BLaER1 (cell line): ENCODE measurements around the gene ATP6V1D.
"Not testable (repeated sequence)": the region's sequence is repeated elsewhere in the genome, so short reads cannot be mapped to it uniquely, and the experiment has no call there.

Source experiments
- H3K27ac ChIP-seq: shearing (Covaris generic); formaldehyde crosslinking; 2 replicates; pipeline ENCODE4 v1.8.1; 2022
- H3K27me3 ChIP-seq: shearing (Covaris generic); formaldehyde crosslinking; 2 replicates; pipeline ENCODE4 v1.8.1; 2022
- H3K36me3 ChIP-seq: shearing (Covaris generic); formaldehyde crosslinking; 2 replicates; pipeline ENCODE4 v1.8.1; 2022
- H3K4me1 ChIP-seq: shearing (Covaris generic); formaldehyde crosslinking; 2 replicates; pipeline ENCODE4 v1.8.1; 2022
- H3K4me2 ChIP-seq: shearing (Covaris generic); formaldehyde crosslinking; 2 replicates; pipeline ENCODE4 v1.8.1; 2022
- H3K4me3 ChIP-seq: shearing (Covaris generic); formaldehyde crosslinking; 2 replicates; pipeline ENCODE4 v1.8.1; 2022
- H3K9ac ChIP-seq: shearing (Covaris generic); formaldehyde crosslinking; 2 replicates; pipeline ENCODE4 v1.8.1; 2022
- H3K9me3 ChIP-seq: shearing (Covaris generic); formaldehyde crosslinking; 2 replicates; pipeline ENCODE4 v1.8.1; 2022
- H4K20me1 ChIP-seq: shearing (Covaris generic); formaldehyde crosslinking; 2 replicates; pipeline ENCODE4 v1.8.1; 2022
- Cebpa-rat ChIP-seq: shearing (Covaris generic); IDR thresholded peaks from 2 replicates; pipeline ENCODE4 v1.8.1; 2022

The ATP6V1D gene

DNA sequence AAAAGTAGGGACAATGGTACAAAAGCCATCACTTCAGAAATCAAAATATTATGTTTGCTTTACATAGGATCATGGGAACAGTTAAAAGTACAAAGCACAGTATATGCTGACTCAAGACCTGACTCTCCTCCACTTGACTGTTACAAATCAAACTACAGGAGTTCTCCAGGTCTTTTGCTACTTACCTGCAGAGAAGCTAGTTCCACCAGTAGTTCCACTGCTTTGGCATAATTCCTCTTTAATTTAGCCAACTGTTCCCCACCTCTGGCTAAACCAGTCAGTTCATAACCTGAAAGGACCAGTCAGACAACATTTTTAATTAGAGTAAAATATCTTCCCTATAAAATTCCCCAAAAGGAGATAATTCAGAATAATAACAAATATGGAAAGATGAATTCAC, 14.0 kb downstream of the ATP6V1D start:
- Histone ChIP-seq H4K20me1 (no peaks in the 10 kb centered on the region), H3K9me3 (peaks cover 3% of the 10 kb centered on the region; the same call in 1 of the 2 replicates), H3K9ac (no peak overlapping the region), H3K27me3 (no peaks in the 10 kb centered on the region), H3K4me1 (peaks cover 8% of the 10 kb centered on the region; the same call in 1 of the 2 replicates), H3K36me3 (peaks cover 90% of the 10 kb centered on the region), H3K4me3 (no peak overlapping the region), H3K27ac (no peak overlapping the region), H3K4me2 (no peak overlapping the region)
- no peak for TF ChIP-seq Cebpa-rat

DNA sequence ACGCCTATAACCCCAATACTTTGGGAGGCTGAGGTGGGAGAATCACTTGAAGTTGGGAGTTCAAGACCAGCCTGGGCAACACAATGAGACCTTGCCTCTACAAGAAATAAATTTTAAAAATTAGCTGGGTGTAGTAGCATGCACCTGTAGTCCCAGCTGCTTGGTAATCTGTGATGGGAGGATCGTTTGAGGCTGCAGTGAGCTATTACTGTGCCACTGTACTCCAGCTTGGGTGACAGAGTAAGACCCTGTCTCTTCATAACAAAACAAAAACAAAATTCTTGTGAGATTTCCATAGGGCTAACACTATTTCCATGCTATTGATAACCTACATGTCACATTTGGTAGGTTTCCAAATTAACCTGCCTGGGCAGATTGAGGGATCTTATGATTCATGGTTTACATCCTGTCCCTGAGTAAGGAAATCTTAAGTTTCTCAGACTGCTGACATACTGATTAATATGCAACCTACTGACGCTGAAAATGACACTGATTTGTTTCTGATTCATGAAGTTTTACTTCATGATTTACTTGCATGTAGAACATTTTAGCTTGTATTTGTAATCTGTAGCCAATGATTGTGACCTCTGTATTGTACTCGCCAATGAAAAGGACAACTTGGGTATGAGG, 15.9 kb downstream of the ATP6V1D start:
- Histone ChIP-seq H3K4me2 (no peak overlapping the region), H3K9me3 (peaks cover 3% of the 10 kb centered on the region; the same call in 1 of the 2 replicates), H3K9ac (no peak overlapping the region), H3K27me3 (no peaks in the 10 kb centered on the region), H3K36me3 (peaks cover 90% of the 10 kb centered on the region), H4K20me1 (no peaks in the 10 kb centered on the region), H3K4me3 (no peak overlapping the region), H3K4me1 (peaks cover 8% of the 10 kb centered on the region; the same call in 1 of the 2 replicates), H3K27ac (no peak overlapping the region)
- no peak for TF ChIP-seq Cebpa-rat

DNA sequence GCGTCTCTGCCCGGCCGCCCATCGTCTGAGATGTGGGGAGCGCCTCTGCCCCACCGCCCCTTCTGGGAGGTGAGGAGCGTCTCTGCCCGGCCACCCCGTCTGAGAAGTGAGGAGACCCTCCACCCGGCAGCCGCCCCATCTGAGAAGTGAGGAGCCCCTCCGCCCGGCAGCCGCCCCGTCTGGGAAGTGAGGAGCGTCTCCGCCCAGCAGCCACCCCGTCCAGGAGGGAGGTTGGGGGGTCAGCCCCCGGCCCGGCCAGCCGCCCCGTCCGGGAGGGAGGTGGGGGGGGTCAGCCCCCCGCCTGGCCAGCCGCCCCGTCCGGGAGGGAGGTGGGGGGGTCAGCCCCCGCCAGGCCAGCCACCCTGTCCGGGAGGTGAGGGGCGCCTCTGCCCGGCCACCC, 18.4 kb downstream of the ATP6V1D start:
- H3K4me3 ChIP-seq, H3K9ac ChIP-seq, H4K20me1 ChIP-seq, H3K4me2 ChIP-seq, H3K27me3 ChIP-seq, H3K4me1 ChIP-seq, H3K27ac ChIP-seq, H3K9me3 ChIP-seq: not testable (repeated sequence)
- H3K36me3 ChIP-seq: peaks cover 89% of the 10 kb centered on the region

- TF ChIP-seq Cebpa-rat: no peak
- H4K20me1 ChIP-seq: no peaks in the 10 kb centered on the region
- no peaks in the 10 kb centered on the region for H3K9me3 ChIP-seq
- no peaks in the 10 kb centered on the region for H3K27me3 ChIP-seq
- peaks cover 89% of the 10 kb centered on the region for H3K36me3 ChIP-seq
- no peak overlapping the region for H3K4me3 ChIP-seq
- H3K4me2 ChIP-seq: no peak overlapping the region
- no peaks in the 10 kb centered on the region for H3K4me1 ChIP-seq
- H3K27ac ChIP-seq: no peak overlapping the region
- no peak overlapping the region for H3K9ac ChIP-seq
Observed at GRCh38 chr14:67335781-67336180, 23.8 kb downstream of the ATP6V1D start.

- H4K20me1 ChIP-seq: no peaks in the 10 kb centered on the region
- peaks cover 68% of the 10 kb centered on the region for H3K36me3 ChIP-seq
- TF ChIP-seq Cebpa-rat: no peak
- no peak overlapping the region for H3K27ac ChIP-seq
- H3K9ac ChIP-seq: no peak overlapping the region
- H3K27me3 ChIP-seq: no peaks in the 10 kb centered on the region
- H3K9me3 ChIP-seq: no peaks in the 10 kb centered on the region
- H3K4me2 ChIP-seq: no peak overlapping the region
- H3K4me1 ChIP-seq: no peaks in the 10 kb centered on the region
- no peak overlapping the region for H3K4me3 ChIP-seq
Observed at GRCh38 chr14:67332468-67332867, 27.1 kb downstream of the ATP6V1D start.

DNA sequence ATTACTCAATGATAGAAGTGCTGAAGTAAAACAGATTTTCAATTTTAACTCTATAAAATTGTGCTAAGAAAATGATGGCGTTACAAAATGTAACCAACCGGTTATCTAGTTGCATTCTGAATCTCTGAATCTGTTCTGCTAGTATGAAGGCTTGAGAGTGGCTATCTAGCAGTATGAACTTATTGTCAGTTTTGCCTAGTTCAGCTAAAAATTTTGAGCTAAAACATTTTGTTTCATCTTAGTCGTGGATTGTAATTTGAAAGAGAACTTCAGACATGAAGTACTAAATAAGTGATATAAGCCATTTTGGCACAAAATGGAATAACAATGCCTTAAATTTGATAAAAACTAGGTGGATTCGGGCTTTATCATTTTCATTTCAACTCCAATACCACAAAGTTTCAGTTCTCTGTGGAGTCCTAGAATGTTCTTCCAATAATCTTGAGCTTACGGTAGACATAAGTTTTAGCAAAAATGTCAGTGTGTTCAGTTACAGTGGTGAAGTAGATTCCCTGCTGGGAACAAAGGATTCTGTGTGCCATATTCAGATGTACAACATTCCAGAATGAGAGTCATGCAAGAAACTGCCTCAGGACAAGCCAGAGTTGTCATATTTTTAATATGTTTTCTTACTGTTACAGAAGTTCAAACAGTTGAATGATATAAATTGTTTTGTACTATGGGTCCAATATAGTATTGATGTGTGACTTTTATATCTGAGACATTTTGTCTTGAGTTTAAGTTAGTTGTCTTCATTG, 28.1 kb downstream of the ATP6V1D start:
- TF ChIP-seq Cebpa-rat: no peak
- no peaks in the 10 kb centered on the region for H3K9me3 ChIP-seq
- H3K4me2 ChIP-seq: no peak overlapping the region
- H3K27ac ChIP-seq: no peak overlapping the region
- H3K36me3 ChIP-seq: peaks cover 66% of the 10 kb centered on the region
- no peak overlapping the region for H3K4me3 ChIP-seq
- no peak overlapping the region for H3K9ac ChIP-seq
- no peaks in the 10 kb centered on the region for H3K4me1 ChIP-seq
- no peaks in the 10 kb centered on the region for H4K20me1 ChIP-seq
- H3K27me3 ChIP-seq: no peaks in the 10 kb centered on the region

DNA sequence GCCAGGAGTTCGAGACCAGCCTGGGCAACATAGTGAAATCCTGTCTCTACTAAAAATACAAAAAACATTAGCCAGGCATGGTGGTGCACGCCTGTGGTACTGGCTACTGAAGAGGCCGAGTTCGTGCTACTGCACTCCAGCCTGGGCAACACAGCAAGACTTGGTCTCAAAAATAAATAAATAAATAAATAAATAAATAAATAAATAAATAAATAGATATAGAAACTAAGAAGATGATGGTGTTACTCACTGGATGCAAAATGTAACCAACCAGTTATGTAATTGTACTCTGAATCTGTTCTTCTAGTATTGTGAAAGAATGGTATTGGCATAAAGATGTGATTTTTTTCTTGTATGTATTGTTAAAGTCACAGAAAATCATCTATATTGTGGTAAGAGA, 29.9 kb downstream of the ATP6V1D start:
- H3K4me3 ChIP-seq, H3K9me3 ChIP-seq, H3K4me2 ChIP-seq, H3K27me3 ChIP-seq, H3K27ac ChIP-seq, H4K20me1 ChIP-seq, H3K4me1 ChIP-seq, H3K9ac ChIP-seq: not testable (repeated sequence)
- H3K36me3 ChIP-seq: peaks cover 65% of the 10 kb centered on the region

- Histone ChIP-seq H3K27ac (no peak overlapping the region), H3K4me2 (no peak overlapping the region), H3K4me3 (no peak overlapping the region), H3K9ac (no peak overlapping the region), H3K4me1 (no peaks in the 10 kb centered on the region), H3K9me3 (no peaks in the 10 kb centered on the region), H4K20me1 (no peaks in the 10 kb centered on the region), H3K36me3 (peaks cover 28% of the 10 kb centered on the region; the same call in 1 of the 2 replicates), H3K27me3 (no peaks in the 10 kb centered on the region)
- no peak for TF ChIP-seq Cebpa-rat
Observed at GRCh38 chr14:67319142-67319541, 40.5 kb downstream of the ATP6V1D start.

DNA sequence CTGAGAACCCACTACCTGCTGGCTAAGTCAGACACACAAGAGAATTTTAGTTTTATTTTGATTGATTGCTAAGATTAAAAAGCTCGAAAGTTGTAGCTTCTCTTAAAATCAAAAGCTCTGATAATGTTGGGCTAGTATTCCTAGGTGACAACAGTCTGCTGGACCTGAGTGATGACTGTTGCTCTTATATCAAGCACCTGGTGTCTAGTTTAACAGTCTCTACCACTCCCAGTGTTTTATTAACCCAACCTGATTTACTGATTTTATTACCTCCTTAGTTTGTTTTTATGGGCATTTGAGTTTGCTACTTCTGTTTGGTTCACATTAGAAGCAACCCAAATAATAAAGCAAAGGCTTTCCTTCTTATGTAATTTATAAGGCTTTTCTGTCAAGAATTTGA, 41.8 kb downstream of the ATP6V1D start:
- Histone ChIP-seq H3K4me2 (no peak overlapping the region), H3K4me1 (no peaks in the 10 kb centered on the region), H3K9me3 (no peaks in the 10 kb centered on the region), H4K20me1 (no peaks in the 10 kb centered on the region), H3K4me3 (no peak overlapping the region), H3K9ac (no peak overlapping the region), H3K36me3 (peaks cover 24% of the 10 kb centered on the region; the same call in 1 of the 2 replicates), H3K27ac (no peak overlapping the region), H3K27me3 (no peaks in the 10 kb centered on the region)
- no peak for TF ChIP-seq Cebpa-rat

- Histone ChIP-seq H3K9ac (no peak overlapping the region), H3K27me3 (no peaks in the 10 kb centered on the region), H4K20me1 (no peaks in the 10 kb centered on the region), H3K27ac (no peak overlapping the region), H3K4me3 (no peak overlapping the region), H3K36me3 (peaks cover 12% of the 10 kb centered on the region; the same call in 1 of the 2 replicates), H3K9me3 (no peaks in the 10 kb centered on the region), H3K4me2 (no peak overlapping the region), H3K4me1 (no peaks in the 10 kb centered on the region)
- TF ChIP-seq Cebpa-rat: no peak
Observed at GRCh38 chr14:67313153-67313552, 46.5 kb downstream of the ATP6V1D start.
